ENCODE results near the gene KAT6B. TPM values are rescaled to one million over a fixed set of nuclear protein-coding genes. Genes with fewer than 3 reads are reported as not detected.
A peak's percentile ranks its signal among the peaks of the same experiment; 100 is the strongest.

The KAT6B gene
- total and polyA plus RNA-seq, 2 experiments from 2014 or later = 15.8 to 36.2 TPM

DNA sequence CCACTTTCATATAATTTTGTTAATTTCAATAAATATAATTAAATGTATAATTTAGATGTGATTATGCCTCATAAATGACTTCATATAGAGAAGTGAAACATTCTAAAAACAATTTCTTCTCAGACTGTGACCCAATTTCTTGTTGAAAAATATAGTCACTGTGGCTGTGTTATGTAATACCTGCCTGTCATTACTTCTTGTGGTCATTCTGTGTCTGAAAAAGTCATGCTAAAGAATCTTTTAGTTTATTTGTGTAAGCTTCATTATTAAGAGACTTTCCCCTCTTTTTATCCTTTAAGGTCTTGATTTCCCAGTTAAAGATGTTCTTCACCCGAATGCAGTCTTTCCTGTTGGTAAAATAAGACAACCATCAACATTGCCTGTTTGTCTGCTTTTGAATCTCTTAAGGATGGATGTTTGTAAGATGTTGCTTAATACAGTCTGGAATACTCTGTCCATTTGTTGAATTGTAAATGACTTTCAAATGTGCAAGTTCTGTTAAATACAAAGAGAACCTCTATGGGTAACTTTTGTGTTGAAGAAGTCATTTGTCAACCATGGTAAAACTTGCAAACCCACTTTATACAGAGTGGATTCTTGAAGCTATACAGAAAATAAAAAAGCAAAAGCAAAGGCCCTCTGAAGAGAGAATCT lies 16.0 kb downstream of the KAT6B start:
- no peaks in the 10 kb centered on the region for H3K4me1 ChIP-seq (ENCODE audit: insufficient read depth)

GRCh38 chr10:74846958-74847357 lies 20.6 kb downstream of the KAT6B start:
- Histone ChIP-seq H3K27me3 (no peaks in the 10 kb centered on the region), H3K27ac (no peak overlapping the region), H3K9me2 (replicated peaks; ENCODE audit: insufficient read depth) (no peaks in the 10 kb centered on the region), H3K4me3 (no peak overlapping the region), H4K20me1 (ENCODE audit: insufficient read depth, poor library complexity, severe bottlenecking) (peaks cover 43% of the 10 kb centered on the region), H3K79me2 (peaks cover 94% of the 10 kb centered on the region), H2AFZ (no peak overlapping the region), H3K9me3 (ENCODE audit: low read depth) (no peaks in the 10 kb centered on the region), H3K36me3 (replicated peaks; ENCODE audit: insufficient read depth, low read depth) (no peaks in the 10 kb centered on the region), H3K4me1 (ENCODE audit: insufficient read depth) (peaks cover 3% of the 10 kb centered on the region), H3K4me2 (no peak overlapping the region)
- TF ChIP-seq EZH2phosphoT487 (IDR thresholded peaks at IDR 0.05; ENCODE audit: low read depth, severe bottlenecking, unreplicated experiment) = no peak
- no peak for TF ChIP-seq EZH2 (IDR thresholded peaks at IDR 0.05; ENCODE audit: borderline replicate concordance)
- TF ChIP-seq, protein P1, sequence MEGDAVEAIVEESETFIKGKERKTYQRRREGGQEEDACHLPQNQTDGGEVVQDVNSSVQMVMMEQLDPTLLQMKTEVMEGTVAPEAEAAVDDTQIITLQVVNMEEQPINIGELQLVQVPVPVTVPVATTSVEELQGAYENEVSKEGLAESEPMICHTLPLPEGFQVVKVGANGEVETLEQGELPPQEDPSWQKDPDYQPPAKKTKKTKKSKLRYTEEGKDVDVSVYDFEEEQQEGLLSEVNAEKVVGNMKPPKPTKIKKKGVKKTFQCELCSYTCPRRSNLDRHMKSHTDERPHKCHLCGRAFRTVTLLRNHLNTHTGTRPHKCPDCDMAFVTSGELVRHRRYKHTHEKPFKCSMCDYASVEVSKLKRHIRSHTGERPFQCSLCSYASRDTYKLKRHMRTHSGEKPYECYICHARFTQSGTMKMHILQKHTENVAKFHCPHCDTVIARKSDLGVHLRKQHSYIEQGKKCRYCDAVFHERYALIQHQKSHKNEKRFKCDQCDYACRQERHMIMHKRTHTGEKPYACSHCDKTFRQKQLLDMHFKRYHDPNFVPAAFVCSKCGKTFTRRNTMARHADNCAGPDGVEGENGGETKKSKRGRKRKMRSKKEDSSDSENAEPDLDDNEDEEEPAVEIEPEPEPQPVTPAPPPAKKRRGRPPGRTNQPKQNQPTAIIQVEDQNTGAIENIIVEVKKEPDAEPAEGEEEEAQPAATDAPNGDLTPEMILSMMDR (IDR thresholded peaks at IDR 0.05; ENCODE audit: poor library complexity) = no peak
- DNase-seq (ENCODE audit: low spot score) = no peak
- WGBS (ENCODE audit: low lambda C conversion rate, missing lambda C conversion rate) = 97% methylated on average over 2 of the region's 2 CpGs

More for the DNA sequence above, 16.0 kb downstream of the KAT6B start:
- TF ChIP-seq EZH2 (IDR thresholded peaks at IDR 0.05; ENCODE audit: borderline replicate concordance) (no peak), EZH2phosphoT487 (IDR thresholded peaks at IDR 0.05; ENCODE audit: low read depth, severe bottlenecking, unreplicated experiment) (no peak)
- TF ChIP-seq, protein P1 (IDR thresholded peaks at IDR 0.05; ENCODE audit: poor library complexity) = no peak
- Histone ChIP-seq H3K4me2 (no peak overlapping the region), H3K9me3 (ENCODE audit: low read depth) (no peaks in the 10 kb centered on the region), H2AFZ (no peak overlapping the region), H3K27me3 (no peaks in the 10 kb centered on the region), H3K27ac (no peak overlapping the region), H3K9me2 (replicated peaks; ENCODE audit: insufficient read depth) (no peaks in the 10 kb centered on the region), H3K4me3 (no peak overlapping the region), H3K36me3 (replicated peaks; ENCODE audit: insufficient read depth, low read depth) (no peaks in the 10 kb centered on the region), H4K20me1 (ENCODE audit: insufficient read depth, poor library complexity, severe bottlenecking) (peaks cover 49% of the 10 kb centered on the region), H3K79me2 (peaks cover 96% of the 10 kb centered on the region)
- DNase-seq (ENCODE audit: low spot score) = no peak
- WGBS (ENCODE audit: low lambda C conversion rate, missing lambda C conversion rate) = 88% methylated on average over 1 of the region's 1 CpG

DNA sequence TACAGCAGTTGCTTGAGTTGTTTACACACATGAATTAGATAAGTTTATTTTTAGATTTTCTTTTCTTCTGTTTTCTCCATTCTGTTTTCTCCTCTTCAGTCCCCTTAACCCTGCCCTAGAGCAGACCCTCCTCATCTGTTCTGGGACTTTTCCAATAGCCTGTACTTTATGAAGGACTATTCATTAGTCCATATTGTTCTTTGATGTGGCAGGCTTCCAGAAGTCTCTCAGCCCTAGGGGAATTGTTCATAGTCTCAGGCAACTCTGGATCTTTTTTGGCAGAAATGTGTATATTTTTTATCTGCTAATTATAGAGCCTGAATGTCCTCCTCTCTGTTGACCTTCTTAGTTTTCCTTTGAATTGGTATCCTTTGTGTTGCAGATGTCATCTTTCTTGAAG lies 25.4 kb downstream of the KAT6B start:
- no peak overlapping the region for H3K4me3 ChIP-seq
- H3K27ac ChIP-seq = peak overlapping the region; percentile 7
- H4K20me1 ChIP-seq (ENCODE audit: insufficient read depth, poor library complexity, severe bottlenecking) = peaks cover 65% of the 10 kb centered on the region
- no peaks in the 10 kb centered on the region for H3K36me3 ChIP-seq (replicated peaks; ENCODE audit: insufficient read depth, low read depth)
- TF ChIP-seq EZH2 (IDR thresholded peaks at IDR 0.05; ENCODE audit: borderline replicate concordance) = no peak
- TF ChIP-seq EZH2phosphoT487 (IDR thresholded peaks at IDR 0.05; ENCODE audit: low read depth, severe bottlenecking, unreplicated experiment) = no peak
- TF ChIP-seq, protein P1 (IDR thresholded peaks at IDR 0.05; ENCODE audit: poor library complexity) = no peak
- H3K4me2 ChIP-seq = no peak overlapping the region
- DNase-seq (ENCODE audit: low spot score) = no peak
- no peaks in the 10 kb centered on the region for H3K27me3 ChIP-seq
- peaks cover 18% of the 10 kb centered on the region for H3K4me1 ChIP-seq (ENCODE audit: insufficient read depth)
- no peaks in the 10 kb centered on the region for H3K9me2 ChIP-seq (replicated peaks; ENCODE audit: insufficient read depth)
- H2AFZ ChIP-seq = no peak overlapping the region
- no peaks in the 10 kb centered on the region for H3K9me3 ChIP-seq (ENCODE audit: low read depth)
- H3K79me2 ChIP-seq = peaks cover 98% of the 10 kb centered on the region

Measured in hepatocyte (in vitro differentiated cells).